ENCODE data around the gene POPDC3. TPM values are rescaled to one million over a fixed set of nuclear protein-coding genes. Genes with fewer than 3 reads are reported as not detected.

POPDC3 gene
- total RNA-seq, 1 experiment from 2014 or later = 24.2 TPM

GRCh38 chr6:105204331-105204730 lies 24.5 kb upstream of the POPDC3 start:
- Histone ChIP-seq H3K9me3 (ENCODE audit: insufficient read depth, low read depth) (peaks cover 8% of the 10 kb centered on the region; the same call in 1 of the 2 replicates), H3F3A (ENCODE audit: insufficient read depth, low read depth) (peaks cover 2% of the 10 kb centered on the region; the same call in 1 of the 2 replicates), H3K27ac (no peak overlapping the region), H3K9me2 (ENCODE audit: insufficient read depth) (no peaks in the 10 kb centered on the region), H3K4me1 (replicated peaks; ENCODE audit: insufficient read depth) (peaks cover 25% of the 10 kb centered on the region), H3K4me2 (no peak overlapping the region), H3K27me3 (ENCODE audit: insufficient read depth, low read depth) (no peaks in the 10 kb centered on the region), H2AFZ (no peak overlapping the region), H3K36me3 (ENCODE audit: low read depth) (no peaks in the 10 kb centered on the region), H3K79me2 (ENCODE audit: low read depth) (no peaks in the 10 kb centered on the region), H3K4me3 (no peak overlapping the region), H4K20me1 (ENCODE audit: insufficient read depth) (no peaks in the 10 kb centered on the region)
- CTCF ChIA-PET = no interaction called here
- TF ChIP-seq EZH2 (IDR thresholded peaks at IDR 0.05; ENCODE audit: low read depth) = no peak
- TF ChIP-seq, protein P1, sequence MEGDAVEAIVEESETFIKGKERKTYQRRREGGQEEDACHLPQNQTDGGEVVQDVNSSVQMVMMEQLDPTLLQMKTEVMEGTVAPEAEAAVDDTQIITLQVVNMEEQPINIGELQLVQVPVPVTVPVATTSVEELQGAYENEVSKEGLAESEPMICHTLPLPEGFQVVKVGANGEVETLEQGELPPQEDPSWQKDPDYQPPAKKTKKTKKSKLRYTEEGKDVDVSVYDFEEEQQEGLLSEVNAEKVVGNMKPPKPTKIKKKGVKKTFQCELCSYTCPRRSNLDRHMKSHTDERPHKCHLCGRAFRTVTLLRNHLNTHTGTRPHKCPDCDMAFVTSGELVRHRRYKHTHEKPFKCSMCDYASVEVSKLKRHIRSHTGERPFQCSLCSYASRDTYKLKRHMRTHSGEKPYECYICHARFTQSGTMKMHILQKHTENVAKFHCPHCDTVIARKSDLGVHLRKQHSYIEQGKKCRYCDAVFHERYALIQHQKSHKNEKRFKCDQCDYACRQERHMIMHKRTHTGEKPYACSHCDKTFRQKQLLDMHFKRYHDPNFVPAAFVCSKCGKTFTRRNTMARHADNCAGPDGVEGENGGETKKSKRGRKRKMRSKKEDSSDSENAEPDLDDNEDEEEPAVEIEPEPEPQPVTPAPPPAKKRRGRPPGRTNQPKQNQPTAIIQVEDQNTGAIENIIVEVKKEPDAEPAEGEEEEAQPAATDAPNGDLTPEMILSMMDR (conservative IDR thresholded peaks at IDR 0.05) = no peak
- intact Hi-C loops (cut with micrococcal nuclease; ENCODE audit: unreplicated experiment) = no loop called here
- BruUV-seq (replicated peaks) = no TSS peak
- DNase-seq = peak in 1 of 2 experiments; percentile 59
- POLR2A ChIA-PET (ENCODE audit: unreplicated experiment) = no interaction called here

DNA sequence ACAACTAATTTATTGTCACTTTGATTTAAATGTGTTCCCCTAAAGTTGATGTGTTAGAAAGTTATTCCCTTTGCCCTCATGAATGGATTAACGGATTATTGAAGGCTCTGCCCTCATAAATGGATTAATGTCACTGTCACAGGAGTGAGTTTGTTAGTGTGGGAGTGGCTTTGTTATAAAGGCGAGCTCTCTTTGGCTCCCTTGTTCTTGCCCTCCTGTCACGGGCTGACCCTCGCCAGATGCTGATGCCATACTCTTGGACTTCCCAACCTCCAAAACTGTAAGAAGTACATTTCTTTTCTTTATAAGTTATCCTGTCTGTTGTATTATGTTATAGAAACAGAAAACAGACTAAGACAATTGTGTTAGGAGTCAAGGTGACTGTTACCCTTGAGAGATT lies 22.7 kb upstream of the POPDC3 start:
- Histone ChIP-seq H3K4me2 (no peak overlapping the region), H4K20me1 (ENCODE audit: insufficient read depth) (no peaks in the 10 kb centered on the region), H3K4me3 (no peak overlapping the region), H3K79me2 (ENCODE audit: low read depth) (no peaks in the 10 kb centered on the region), H3K27ac (no peak overlapping the region), H3K27me3 (ENCODE audit: insufficient read depth, low read depth) (no peaks in the 10 kb centered on the region), H3K9me3 (ENCODE audit: insufficient read depth, low read depth) (0 out of 2 replicates have a peak, but pooled peaks cover 4% of the 10 kb centered on the region), H3K36me3 (ENCODE audit: low read depth) (no peaks in the 10 kb centered on the region), H3K4me1 (replicated peaks; ENCODE audit: insufficient read depth) (peaks cover 14% of the 10 kb centered on the region), H2AFZ (no peak overlapping the region), H3F3A (ENCODE audit: insufficient read depth, low read depth) (no peaks in the 10 kb centered on the region), H3K9me2 (ENCODE audit: insufficient read depth) (no peaks in the 10 kb centered on the region)
- ChIA-PET POLR2A (ENCODE audit: unreplicated experiment) (no interaction called here), CTCF (no interaction called here)
- no TSS peak for BruUV-seq (replicated peaks)
- TF ChIP-seq, protein P1 (conservative IDR thresholded peaks at IDR 0.05) = no peak
- TF ChIP-seq EZH2 (IDR thresholded peaks at IDR 0.05; ENCODE audit: low read depth) = no peak
- intact Hi-C loops (cut with micrococcal nuclease; ENCODE audit: unreplicated experiment) = no loop called here
- DNase-seq = no peak

DNA sequence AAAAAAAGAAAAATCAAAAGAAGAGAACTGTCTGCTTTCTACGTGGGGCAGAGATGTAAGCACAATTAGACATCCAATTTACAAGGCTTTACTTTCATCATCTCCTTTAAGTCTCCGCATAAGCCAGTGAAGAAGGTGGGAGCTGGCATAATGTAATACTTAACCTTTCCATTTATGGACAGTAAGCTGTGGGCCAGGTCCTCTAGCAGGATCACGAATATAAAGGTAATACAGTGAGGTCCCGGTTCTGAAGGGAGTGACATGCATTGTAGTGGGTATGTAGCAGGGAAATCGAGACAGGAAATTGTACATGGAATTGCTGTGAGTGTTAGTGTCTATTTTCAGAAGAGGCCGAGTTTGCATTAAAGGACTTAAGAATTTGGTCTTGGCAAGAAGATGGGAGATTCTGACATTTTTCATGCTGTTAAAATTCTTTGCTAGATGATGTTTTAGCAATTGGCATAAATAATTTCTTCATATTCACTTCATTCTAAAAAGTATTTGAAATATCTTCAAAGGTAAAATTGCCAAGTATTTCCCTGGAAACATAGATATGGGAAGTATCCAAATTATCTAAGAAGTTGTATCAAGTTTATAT lies 20.4 kb upstream of the POPDC3 start:
- DNase-seq = no peak
- no peaks in the 10 kb centered on the region for H3K36me3 ChIP-seq (ENCODE audit: low read depth)
- BruUV-seq (replicated peaks) = no TSS peak
- intact Hi-C loops (cut with micrococcal nuclease; ENCODE audit: unreplicated experiment) = no loop called here
- no peak overlapping the region for H3K4me2 ChIP-seq
- CTCF ChIA-PET = no interaction called here
- no peaks in the 10 kb centered on the region for H3K79me2 ChIP-seq (ENCODE audit: low read depth)
- POLR2A ChIA-PET (ENCODE audit: unreplicated experiment) = no interaction called here
- no peaks in the 10 kb centered on the region for H3K9me2 ChIP-seq (ENCODE audit: insufficient read depth)
- no peaks in the 10 kb centered on the region for H4K20me1 ChIP-seq (ENCODE audit: insufficient read depth)
- H3K4me3 ChIP-seq = no peak overlapping the region
- peaks cover 6% of the 10 kb centered on the region; the same call in 1 of the 2 replicates for H3F3A ChIP-seq (ENCODE audit: insufficient read depth, low read depth)
- H3K27me3 ChIP-seq (ENCODE audit: insufficient read depth, low read depth) = no peaks in the 10 kb centered on the region
- TF ChIP-seq, protein P1 (conservative IDR thresholded peaks at IDR 0.05) = no peak
- no peaks in the 10 kb centered on the region for H3K9me3 ChIP-seq (ENCODE audit: insufficient read depth, low read depth)
- H3K27ac ChIP-seq = no peak overlapping the region
- no peak overlapping the region for H2AFZ ChIP-seq
- H3K4me1 ChIP-seq (replicated peaks; ENCODE audit: insufficient read depth) = peaks cover 21% of the 10 kb centered on the region

Measured in PC-9 (cell line).